Kidney epithelial cell (primary cell): Measurements from ENCODE around the gene KSR1. TPM values are rescaled to one million over a fixed set of nuclear protein-coding genes. Genes with fewer than 3 reads are reported as not detected.

Source experiments
- DNase-seq: peaks from one replicate; pipeline ENCODE4 v3.0.0-alpha.2; 2010; ENCODE audit warnings: low read depth
- H3K27me3 ChIP-seq: 2 replicates; pipeline ENCODE4 v1.6.0; 2011; ENCODE audit warnings: low read length; ENCODE audit not compliant: control insufficient read depth, insufficient read depth
- H3K36me3 ChIP-seq: 2 replicates; pipeline ENCODE4 v1.5.1; 2011; ENCODE audit warnings: low read length; ENCODE audit not compliant: control insufficient read depth, insufficient read depth
- H3K4me3 ChIP-seq: 2 replicates; pipeline ENCODE4 v1.5.1; 2011; ENCODE audit warnings: low read depth, mild to moderate bottlenecking, control low read depth, low read length
- CTCF ChIP-seq: IDR thresholded peaks from 2 replicates; pipeline ENCODE4 v1.5.1; 2011; ENCODE audit warnings: mild to moderate bottlenecking, moderate library complexity, low read length, control low read depth, inconsistent platforms; ENCODE audit not compliant: insufficient read depth, poor library complexity, severe bottlenecking
- total RNA-seq: library from RNA; depleted of rRNA; stranded (reverse); fragments of >200 nt; gene quantifications from 2 replicates; pipeline ENCODE4 v1.2.3, GENCODE V29; 2015

The KSR1 gene
- total RNA-seq, 1 donor from 2014 or later: 11.2 TPM

GRCh38 chr17:27455236-27455913 is 873 bp upstream of the KSR1 start:
- DNase-seq: no peak
- Histone ChIP-seq H3K27me3 (no peaks in the 10 kb centered on the region), H3K36me3 (no peaks in the 10 kb centered on the region), H3K4me3 (peak overlapping the region; percentile 53)
- no peak for TF ChIP-seq CTCF

- no peak for TF ChIP-seq CTCF
- no peaks in the 10 kb centered on the region for H3K36me3 ChIP-seq
These were observed 572 bp downstream of the KSR1 start for GRCh38 chr17:27456681-27457359.

DNA sequence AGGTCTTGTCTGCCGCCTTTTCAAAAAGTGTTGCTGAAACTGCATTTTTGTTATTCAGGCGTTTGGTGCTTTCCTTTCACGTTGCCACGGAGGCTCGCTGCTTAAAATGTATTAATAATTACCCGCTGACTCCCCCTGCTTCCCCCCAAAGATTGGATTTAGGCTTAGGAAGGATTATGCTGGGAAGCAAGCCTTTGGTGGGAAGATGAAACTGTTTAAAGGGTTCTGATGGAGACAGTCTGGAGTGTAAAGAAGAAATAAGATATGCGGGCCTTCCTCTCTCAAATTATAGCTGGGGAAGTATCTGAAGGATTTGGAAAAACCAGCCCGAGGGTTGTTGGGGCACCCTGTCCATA is 1.1 kb downstream of the KSR1 start:
- no peak for TF ChIP-seq CTCF
- Histone ChIP-seq H3K36me3 (no peaks in the 10 kb centered on the region), H3K4me3 (peak overlapping the region; percentile 53), H3K27me3 (no peaks in the 10 kb centered on the region)
- DNase-seq: no peak

More at GRCh38 chr17:27456681-27457359, 572 bp downstream of the KSR1 start:
- DNase-seq: no peak
- no peaks in the 10 kb centered on the region for H3K27me3 ChIP-seq
- peak overlapping the region; percentile 53 for H3K4me3 ChIP-seq

DNA sequence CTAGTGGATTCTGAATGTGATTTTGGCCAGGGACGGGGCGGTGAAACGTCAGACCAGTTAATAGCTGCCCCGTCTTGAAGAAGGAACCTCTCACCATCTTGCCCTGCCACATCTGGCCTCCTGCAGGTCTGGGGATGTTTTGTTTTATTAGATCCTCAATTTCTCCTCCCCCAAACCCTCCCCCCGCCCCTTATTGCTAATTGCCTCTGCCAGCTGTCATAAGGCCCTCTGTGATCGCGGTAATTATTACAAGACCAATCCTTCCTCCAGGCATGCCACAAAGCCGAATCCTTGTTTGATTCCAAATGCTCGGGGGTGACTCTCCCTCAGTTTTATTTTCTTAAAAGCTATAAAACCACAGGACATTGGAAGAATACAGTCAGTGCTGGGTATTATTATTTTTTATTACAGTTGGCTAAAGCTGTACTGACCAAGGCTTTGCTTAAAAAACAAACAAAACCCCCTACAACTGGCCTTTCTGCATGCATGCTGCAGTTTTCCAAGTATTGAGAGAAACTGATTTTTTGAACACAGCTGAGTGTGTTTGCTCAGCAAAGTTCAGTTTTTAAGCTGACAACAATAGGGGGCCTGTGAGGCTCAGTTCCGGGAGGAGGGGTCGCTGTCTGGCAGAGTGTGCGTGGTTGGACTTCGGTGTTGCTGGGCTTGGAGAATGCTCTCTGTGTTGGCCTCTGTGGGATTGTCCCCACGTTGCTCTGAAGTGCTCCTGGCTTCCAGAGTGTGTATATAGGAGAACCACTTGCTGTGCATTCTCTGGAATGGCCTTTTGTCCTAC is 1.7 kb downstream of the KSR1 start:
- no peaks in the 10 kb centered on the region for H3K36me3 ChIP-seq
- peak overlapping the region; percentile 53 for H3K4me3 ChIP-seq
- DNase-seq: no peak
- no peak for TF ChIP-seq CTCF
- H3K27me3 ChIP-seq: no peaks in the 10 kb centered on the region

DNA sequence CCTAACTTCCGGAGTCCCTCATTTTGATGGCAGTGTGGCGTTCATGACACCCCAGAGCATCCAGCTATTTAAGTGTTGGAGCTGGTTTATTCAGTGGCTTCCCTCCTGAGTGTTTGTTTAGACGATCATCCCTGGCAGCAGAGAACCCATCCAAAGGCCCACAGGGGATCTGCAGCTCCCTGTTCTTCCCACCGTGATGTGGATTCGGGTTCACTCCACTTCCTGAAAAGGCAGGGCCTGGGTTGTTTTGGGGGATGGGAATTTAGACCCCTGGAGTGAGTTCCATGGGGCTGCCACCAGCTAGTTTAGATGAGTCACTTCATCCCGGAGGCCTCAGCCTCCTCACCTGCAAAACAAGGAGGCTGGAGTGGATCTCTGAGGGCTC is 2.3 kb downstream of the KSR1 start:
- H3K36me3 ChIP-seq: no peaks in the 10 kb centered on the region
- no peaks in the 10 kb centered on the region for H3K27me3 ChIP-seq
- DNase-seq: no peak
- H3K4me3 ChIP-seq: no peak overlapping the region
- no peak for TF ChIP-seq CTCF
